NCI-H345 (cell line): Measurements from ENCODE around the gene NEDD8.

ENCODE experiments used
- DNase-seq: peaks from one replicate; lab custom pipeline; 2025; lab: John Stamatoyannopoulos, UW

The NEDD8 gene

GRCh38 chr14:24263848-24264247 is 31.7 kb upstream of the NEDD8 start:
- no peak for DNase-seq

- no peak for DNase-seq
Measured at GRCh38 chr14:24262821-24263733, 30.9 kb upstream of the NEDD8 start, which contains the start of gene TGM1. Gene TGM1, minus strand, starts transcription at chr14:24263177. Its CDS starts 825 bp downstream, at chr14:24262352.

GRCh38 chr14:24261969-24262327 is 29.8 kb upstream of the NEDD8 start:
- DNase-seq = no peak

GRCh38 chr14:24261256-24261968 is 29.2 kb upstream of the NEDD8 start:
- no peak for DNase-seq

GRCh38 chr14:24260780-24261157 is 28.6 kb upstream of the NEDD8 start:
- no peak for DNase-seq

- no peak for DNase-seq
Measured at GRCh38 chr14:24260026-24260779, 28.0 kb upstream of the NEDD8 start.

DNA sequence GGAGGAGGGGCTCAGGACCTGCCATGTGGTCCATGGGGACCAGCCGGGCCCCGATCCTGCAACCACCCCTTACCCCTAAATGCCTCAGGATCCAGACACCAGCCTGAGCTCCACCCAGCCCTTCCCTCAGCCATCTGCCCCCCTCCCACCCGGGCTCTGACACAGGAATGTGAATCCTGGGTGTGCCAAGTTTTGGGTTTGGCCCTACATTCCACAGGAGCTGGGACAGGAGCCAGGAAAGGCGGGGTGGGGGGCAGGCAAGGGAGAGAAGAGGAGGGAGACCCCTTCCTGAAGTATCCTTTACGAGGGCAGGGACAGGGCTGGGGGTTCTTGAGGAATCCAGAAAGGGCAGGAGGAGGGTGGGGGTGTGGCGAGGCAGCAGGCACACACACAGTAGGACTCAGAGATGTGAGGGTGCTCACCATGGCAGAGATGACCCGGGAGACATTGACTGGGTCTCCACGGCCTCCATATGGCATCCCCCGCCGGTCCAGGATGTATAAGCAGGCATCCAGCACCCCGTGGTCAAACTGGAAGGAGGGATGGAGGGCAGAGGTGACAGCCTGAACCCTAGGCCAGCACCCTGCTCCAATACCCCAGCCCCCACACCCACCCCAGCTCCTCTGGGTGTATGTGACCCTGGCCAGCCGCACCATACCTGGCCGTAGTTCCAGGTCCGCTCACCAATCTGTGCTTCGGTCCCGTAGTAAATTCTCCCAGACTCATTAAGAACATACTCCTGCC is 27.3 kb upstream of the NEDD8 start:
- no peak for DNase-seq

DNA sequence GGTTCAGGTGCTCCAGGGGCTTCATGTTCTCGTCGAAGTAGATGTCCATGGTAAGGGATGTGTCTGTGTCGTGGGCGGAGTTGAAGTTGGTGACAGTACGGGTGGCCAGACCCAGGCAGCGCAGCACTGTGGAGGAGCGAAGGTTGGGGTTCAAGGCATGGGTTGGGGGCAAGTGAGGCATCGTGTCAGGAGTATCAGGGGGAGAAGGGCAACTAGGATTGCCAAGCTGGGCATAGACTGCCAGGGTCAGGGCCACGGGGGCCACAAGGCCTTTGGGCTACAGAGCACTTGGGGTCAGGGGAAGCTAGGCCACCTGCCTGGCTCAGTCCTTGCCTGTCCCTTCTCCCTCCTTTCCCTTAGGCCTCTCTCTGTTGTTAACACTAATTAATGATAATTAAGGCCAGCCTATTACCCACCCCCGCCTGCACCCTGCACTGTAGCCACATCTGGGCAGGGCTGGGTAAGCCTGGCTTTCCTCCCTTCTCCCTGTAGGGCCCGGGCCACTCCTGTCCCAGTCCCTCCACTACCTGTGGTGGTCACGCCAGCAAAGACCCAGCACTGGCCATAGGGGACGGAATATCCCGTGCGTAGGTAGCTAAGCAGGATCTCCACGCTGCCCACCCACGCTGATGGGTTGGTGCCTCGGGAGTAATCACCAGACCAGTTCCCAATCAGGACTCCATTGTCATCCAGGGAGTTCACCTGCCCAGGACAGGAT is 26.5 kb upstream of the NEDD8 start:
- DNase-seq = no peak

DNA sequence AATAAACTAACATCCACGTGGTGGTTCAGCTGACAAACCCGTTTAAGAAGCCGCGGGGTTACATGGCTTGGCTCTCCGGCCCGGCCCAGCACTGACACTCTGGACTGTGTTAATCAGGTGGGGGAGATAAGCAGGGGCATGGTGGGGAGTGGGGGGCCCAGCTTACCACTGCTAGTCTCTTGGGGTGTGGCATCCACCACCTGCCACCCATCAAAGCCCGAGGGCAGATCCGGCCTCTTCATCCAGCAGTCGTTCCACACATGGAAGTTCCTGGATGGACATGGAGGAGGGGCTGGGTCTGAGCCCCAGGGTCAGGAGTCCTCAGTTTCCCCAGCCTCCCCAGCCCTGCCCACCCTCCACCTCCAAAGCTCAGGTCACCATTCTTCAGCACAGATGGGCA is 26.0 kb upstream of the NEDD8 start:
- DNase-seq = no peak

DNA sequence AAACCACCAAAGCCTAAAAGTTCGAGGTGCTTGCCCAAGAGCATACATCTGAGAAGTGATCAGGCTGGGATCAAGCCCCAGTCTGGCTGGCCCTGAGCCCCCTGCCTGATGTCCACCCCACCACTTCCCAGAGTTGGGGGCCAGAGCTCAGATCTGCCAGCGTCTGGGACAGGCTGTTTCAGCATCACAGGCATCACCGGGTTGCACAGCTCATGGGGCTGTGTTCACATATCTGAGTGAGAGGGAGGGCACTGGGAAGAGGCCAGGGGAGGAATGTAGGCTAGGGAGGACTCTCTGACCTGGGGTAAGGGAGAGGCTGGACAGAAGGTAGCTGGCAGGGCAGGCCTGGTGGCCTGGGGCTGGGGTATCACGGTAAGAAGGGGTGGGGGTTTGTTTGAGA is 24.8 kb upstream of the NEDD8 start:
- no peak for DNase-seq

GRCh38 chr14:24255931-24256711 is 24.0 kb upstream of the NEDD8 start:
- no peak for DNase-seq

DNA sequence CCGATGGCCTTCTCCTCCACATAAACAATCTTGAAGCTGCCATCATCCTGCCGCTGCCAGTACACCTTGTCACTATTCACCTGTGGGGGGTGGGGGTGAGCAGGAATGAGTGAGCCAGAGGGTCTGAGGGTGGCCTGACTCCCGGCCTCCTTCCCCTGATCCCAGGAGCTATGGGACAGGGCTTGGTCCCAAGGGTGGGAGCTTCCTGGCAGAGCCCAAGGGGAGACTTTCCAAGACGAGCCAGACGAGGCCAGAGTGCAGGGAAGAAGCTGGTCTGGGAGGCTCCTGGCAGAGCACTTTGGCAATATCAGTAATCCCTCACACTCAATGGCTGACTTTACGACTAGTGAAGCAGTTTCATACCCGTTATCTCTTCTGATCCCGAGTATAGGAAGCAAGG is 23.3 kb upstream of the NEDD8 start:
- DNase-seq = no peak

GRCh38 chr14:24254630-24255392 is 22.6 kb upstream of the NEDD8 start:
- DNase-seq = no peak

DNA sequence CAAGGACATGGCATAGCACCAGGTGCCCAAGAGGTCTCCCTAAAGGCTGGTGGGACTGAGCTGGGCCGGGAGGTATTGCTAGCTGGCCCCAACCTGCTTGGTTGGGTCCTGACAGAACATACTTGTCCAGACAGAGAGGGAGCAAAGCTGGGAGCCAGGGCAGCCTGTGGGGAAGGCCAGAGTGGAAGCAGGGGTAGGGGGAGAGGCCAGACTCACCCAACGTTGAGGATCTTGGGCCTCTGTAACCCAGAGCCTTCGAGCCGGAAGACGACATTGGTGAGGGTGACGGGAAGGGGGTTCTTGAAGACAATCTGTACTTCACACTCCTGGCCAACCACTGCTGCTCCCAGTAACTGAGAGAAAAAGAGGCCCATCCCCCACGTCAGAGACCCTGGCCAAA is 21.8 kb upstream of the NEDD8 start:
- DNase-seq = no peak

DNA sequence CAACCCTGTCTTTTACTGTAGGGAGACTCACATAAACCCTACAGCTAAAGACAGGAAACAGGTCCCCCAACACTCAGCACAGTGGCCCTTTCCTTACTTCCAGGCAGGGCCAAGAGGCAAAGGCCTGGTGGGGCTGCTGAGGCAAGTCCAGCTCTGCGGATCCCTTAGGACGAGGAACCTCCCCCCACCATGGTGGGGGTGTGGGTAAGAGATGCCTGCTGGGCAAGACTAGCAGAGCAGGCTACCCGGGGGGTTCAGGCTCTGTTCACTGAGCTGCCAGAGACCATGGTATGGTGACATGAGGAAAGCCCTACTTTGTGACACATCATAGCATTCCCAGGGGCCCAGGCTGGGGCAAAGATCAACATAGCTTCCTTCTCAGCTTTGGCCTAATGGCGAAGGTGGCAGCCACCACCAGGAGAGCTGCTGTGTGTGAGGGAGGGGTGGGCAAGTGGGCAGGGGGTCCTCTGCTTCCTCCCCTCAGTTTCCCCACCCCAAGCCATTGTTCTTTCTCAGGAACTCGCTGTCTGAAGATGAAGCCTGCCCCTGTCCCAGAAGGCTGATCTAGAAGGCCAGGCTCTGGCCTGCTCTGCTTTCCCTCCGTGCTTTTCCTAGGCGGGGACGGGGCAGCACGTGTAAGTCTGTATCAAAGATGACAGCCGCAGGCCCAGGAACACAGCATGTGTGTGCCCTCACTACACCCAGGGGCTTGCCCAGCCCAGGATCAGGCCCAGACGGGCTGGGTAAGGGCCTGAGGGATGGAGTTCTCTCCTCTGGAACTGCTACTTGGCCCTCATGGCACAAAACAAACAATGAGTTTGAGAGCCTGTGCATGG is 20.3 kb upstream of the NEDD8 start:
- DNase-seq = no peak

GRCh38 chr14:24251880-24252288 is 19.7 kb upstream of the NEDD8 start:
- no peak for DNase-seq

- DNase-seq = no peak
Measured at GRCh38 chr14:24250354-24250753, 18.2 kb upstream of the NEDD8 start.

- DNase-seq = no peak
Measured at GRCh38 chr14:24249230-24250021, 17.3 kb upstream of the NEDD8 start.
